GM23248 (cell line): ENCODE data around the gene ICAM5. TPM values are rescaled to one million over a fixed set of nuclear protein-coding genes. Genes with fewer than 3 reads are reported as not detected.

Source experiments
- DNase-seq: peaks from one replicate; pipeline ENCODE4 v3.0.0-alpha.2; 2015
- H2AFZ ChIP-seq: fragments of 200-600 bp; sonication (generic); 2 replicates; pipeline ENCODE4 v1.6.1; 2016; ENCODE audit warnings: antibody characterized with exemption
- H3F3A ChIP-seq: fragments of 200-600 bp; sonication (generic); 2 replicates; pipeline ENCODE4 v1.6.1; 2016; ENCODE audit warnings: mild to moderate bottlenecking, antibody characterized with exemption, mixed run types; ENCODE audit not compliant: insufficient read depth
- H3K27ac ChIP-seq: fragments of 200-600 bp; sonication (generic); 2 replicates; pipeline ENCODE4 v1.5.1; 2016; ENCODE audit warnings: mild to moderate bottlenecking
- H3K27me3 ChIP-seq: fragments of 200-600 bp; sonication (generic); replicated peaks from 2 replicates; pipeline ENCODE4 v1.6.1; 2016; ENCODE audit warnings: mild to moderate bottlenecking; ENCODE audit not compliant: insufficient read depth
- H3K36me3 ChIP-seq: fragments of 200-600 bp; sonication (generic); 2 replicates; pipeline ENCODE4 v1.6.1; 2016; ENCODE audit warnings: low read depth, mild to moderate bottlenecking
- H3K4me1 ChIP-seq: fragments of 200-600 bp; sonication (generic); 2 replicates; pipeline ENCODE4 v1.6.1; 2016; ENCODE audit warnings: mild to moderate bottlenecking; ENCODE audit not compliant: insufficient read depth
- H3K4me2 ChIP-seq: fragments of 200-600 bp; sonication (generic); one replicate; pipeline ENCODE4 v1.6.1; 2016; ENCODE audit warnings: mild to moderate bottlenecking; ENCODE audit not compliant: unreplicated experiment
- H3K4me3 ChIP-seq: fragments of 200-600 bp; sonication (generic); 2 replicates; pipeline ENCODE4 v1.5.1; 2016; ENCODE audit warnings: mild to moderate bottlenecking
- H3K79me2 ChIP-seq: fragments of 200-600 bp; sonication (generic); 2 replicates; pipeline ENCODE4 v1.6.1; 2016; ENCODE audit warnings: mild to moderate bottlenecking; ENCODE audit not compliant: insufficient read depth
- H3K9ac ChIP-seq: fragments of 200-600 bp; sonication (generic); 2 replicates; pipeline ENCODE4 v1.6.1; 2016; ENCODE audit warnings: mild to moderate bottlenecking
- H3K9me2 ChIP-seq: fragments of 200-600 bp; sonication (generic); 2 replicates; pipeline ENCODE4 v1.6.1; 2016; ENCODE audit warnings: mixed run types, mild to moderate bottlenecking, moderate library complexity; ENCODE audit not compliant: insufficient read depth
- H3K9me3 ChIP-seq: fragments of 200-600 bp; sonication (generic); one replicate; pipeline ENCODE4 v1.6.1; 2017; ENCODE audit warnings: low read depth
- H4K20me1 ChIP-seq: fragments of 200-600 bp; sonication (generic); 2 replicates; pipeline ENCODE4 v1.6.0; 2016; ENCODE audit not compliant: insufficient read depth
- EZH2 ChIP-seq: fragments of 200-600 bp; sonication (generic); IDR thresholded peaks from 2 replicates; pipeline ENCODE4 v1.6.1; 2018; ENCODE audit warnings: antibody characterized with exemption, mild to moderate bottlenecking; ENCODE audit not compliant: insufficient read depth, poor library complexity, severe bottlenecking
- EZH2phosphoT487 ChIP-seq: fragments of 200-600 bp; sonication (generic); IDR thresholded peaks from 2 replicates; pipeline ENCODE4 v1.6.1; 2018; ENCODE audit warnings: antibody characterized with exemption, moderate library complexity, mild to moderate bottlenecking, low read depth; ENCODE audit not compliant: insufficient read depth
- WGBS, 2 experiments: methylation state at CpG; one replicate each; pipeline ENCODE4 v1.1.6; 2015 to 2017; ENCODE audit warnings: low lambda C conversion rate in 2 of 2, low coverage in 1 of 2; ENCODE audit errors: missing lambda C conversion rate in 2 of 2; 5-methylcytosine and 5-hydroxymethylcytosine counted together
- in situ Hi-C: fragments of 300-500 bp; cut with MboI; formaldehyde crosslinking; loops from 2 replicates; pipeline ENCODE4 v1.15.0; 2020
- polyA plus RNA-seq: library from polyadenylated mRNA; unstranded; fragments of >200 nt; fragmentation: Nextera tagmentation; extraction: Ambion mirVana; gene quantifications from 2 replicates; pipeline ENCODE4 v1.2.1, GENCODE V29; 2016
- total RNA-seq: library from RNA; depleted of rRNA; stranded (reverse); fragments of >200 nt; shearing (Covaris generic); gene quantifications from 2 replicates; pipeline ENCODE4 v1.2.3, GENCODE V29; 2014

Gene ICAM5
- total and polyA plus RNA-seq, 2 experiments from 2014 or later: 9.8 to 48.7 TPM

DNA sequence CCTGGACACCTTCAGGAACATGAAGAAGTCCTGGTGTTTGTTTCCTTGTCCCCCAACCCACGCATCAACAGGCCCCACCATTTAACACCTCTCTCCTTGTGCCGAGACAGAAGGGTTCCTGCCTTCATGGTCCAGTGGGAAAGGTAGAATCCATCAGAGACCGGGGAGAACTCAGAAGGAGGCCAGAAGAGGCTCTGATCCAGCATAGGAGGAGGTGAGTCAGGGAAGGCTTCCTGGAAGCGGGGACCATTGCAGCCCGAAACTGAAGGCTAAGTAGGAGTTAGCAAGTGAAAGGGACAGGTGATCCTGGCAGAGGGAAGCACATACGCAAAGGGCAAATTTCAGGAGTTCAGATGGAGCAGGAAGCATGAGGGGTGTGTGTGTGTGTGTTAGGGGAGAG lies 49.2 kb downstream of the ICAM5 start:
- 70 to 71% methylated on average over 6 of the region's 6 CpGs for WGBS, 2 experiments
- Histone ChIP-seq H2AFZ (no peak overlapping the region), H3K79me2 (no peaks in the 10 kb centered on the region), H3K9me2 (no peaks in the 10 kb centered on the region), H3K27ac (no peak overlapping the region), H3K4me3 (no peak overlapping the region), H3K27me3 (no peaks in the 10 kb centered on the region), H3K4me2 (no peak overlapping the region), H3K4me1 (no peaks in the 10 kb centered on the region), H3K36me3 (no peaks in the 10 kb centered on the region), H3F3A (no peaks in the 10 kb centered on the region), H3K9me3 (no peaks in the 10 kb centered on the region), H4K20me1 (no peaks in the 10 kb centered on the region), H3K9ac (no peak overlapping the region)
- TF ChIP-seq EZH2: no peak
- TF ChIP-seq EZH2phosphoT487: no peak
- DNase-seq: no peak
- in situ Hi-C loops: no loop called here

DNA sequence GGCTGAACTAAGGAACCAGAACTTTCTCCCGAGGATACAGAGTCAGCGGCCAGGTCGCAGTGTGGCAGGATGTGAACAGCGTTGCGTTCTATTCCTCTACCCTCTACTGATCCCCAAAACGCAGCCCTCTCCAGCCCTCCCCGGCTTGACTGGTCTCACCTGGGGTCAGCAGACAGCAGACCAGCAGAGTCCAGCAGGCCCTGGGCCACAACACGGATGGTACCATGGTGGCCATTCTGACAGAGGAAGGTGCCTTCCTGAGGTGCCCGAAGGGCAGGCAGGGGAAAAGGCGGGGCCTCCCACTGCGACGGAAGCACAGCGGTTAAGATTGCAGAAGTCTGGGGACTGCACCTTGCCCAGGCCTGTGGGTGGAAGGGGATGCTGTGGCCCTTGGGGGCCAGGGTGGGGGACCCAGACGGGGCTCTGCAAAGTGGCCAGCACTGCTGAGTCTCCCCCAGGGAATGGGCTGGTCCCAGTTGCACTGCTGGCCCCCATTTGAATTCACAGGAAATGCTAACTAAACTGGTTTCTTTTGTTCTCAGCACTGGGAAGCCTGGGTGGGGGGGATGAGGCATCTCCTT lies 49.7 kb downstream of the ICAM5 start, which contains the start of gene ICAM3:
Gene ICAM3 (minus strand): TSS at position 245 of the 581 bp plus-strand sequence. CDS start 10 bp downstream, at position 235.
- Histone ChIP-seq H2AFZ (no peak within 1 kb of the TSS), H3K79me2 (no peaks in the 10 kb centered on the region), H3K9ac (no peak within 1 kb of the TSS), H3K27me3 (no peaks in the 10 kb centered on the region), H3K36me3 (no peaks in the 10 kb centered on the region), H3K9me2 (no peaks in the 10 kb centered on the region), H3F3A (no peaks in the 10 kb centered on the region), H4K20me1 (no peaks in the 10 kb centered on the region), H3K4me2 (no peak within 1 kb of the TSS), H3K9me3 (no peaks in the 10 kb centered on the region), H3K27ac (no peak within 1 kb of the TSS), H3K4me3 (no peak within 1 kb of the TSS), H3K4me1 (no peaks in the 10 kb centered on the region)
- 74 to 78% methylated on average over 12 to 14 of the region's 14 CpGs for WGBS, 2 experiments
- no peak for DNase-seq
- in situ Hi-C loops: no loop called here
- TF ChIP-seq EZH2phosphoT487 (no peak), EZH2 (no peak)

DNA sequence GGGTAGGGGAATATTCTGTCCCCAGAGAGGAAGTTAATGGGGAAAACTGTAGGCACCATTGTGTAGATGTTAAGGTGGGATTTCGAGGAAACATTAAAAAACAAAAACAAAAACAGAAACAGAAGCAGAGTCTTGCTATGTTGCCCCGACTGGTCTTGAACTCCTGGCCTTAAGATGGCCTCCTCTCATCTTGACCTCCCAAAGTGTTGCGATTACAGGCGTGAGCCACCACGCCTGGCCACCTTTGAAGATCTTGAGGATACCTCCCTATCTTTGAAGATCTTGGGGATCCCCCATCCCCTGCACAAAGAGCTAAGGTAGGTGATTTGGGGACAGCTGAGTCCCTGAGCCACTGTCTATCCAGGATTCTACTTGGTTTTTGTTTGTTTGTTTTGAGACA lies 50.2 kb downstream of the ICAM5 start:
- WGBS, 2 experiments: 86% methylated on average over 5 of the region's 5 CpGs
- Histone ChIP-seq H3K4me1 (no peaks in the 10 kb centered on the region), H3K4me3 (no peak overlapping the region), H3K27me3 (no peaks in the 10 kb centered on the region), H2AFZ (no peak overlapping the region), H4K20me1 (no peaks in the 10 kb centered on the region), H3F3A (no peaks in the 10 kb centered on the region), H3K79me2 (no peaks in the 10 kb centered on the region), H3K9me2 (no peaks in the 10 kb centered on the region), H3K9me3 (no peaks in the 10 kb centered on the region), H3K4me2 (no peak overlapping the region), H3K9ac (no peak overlapping the region), H3K36me3 (no peaks in the 10 kb centered on the region), H3K27ac (no peak overlapping the region)
- TF ChIP-seq EZH2phosphoT487 (no peak), EZH2 (no peak)
- DNase-seq: no peak
- in situ Hi-C loops: no loop called here

DNA sequence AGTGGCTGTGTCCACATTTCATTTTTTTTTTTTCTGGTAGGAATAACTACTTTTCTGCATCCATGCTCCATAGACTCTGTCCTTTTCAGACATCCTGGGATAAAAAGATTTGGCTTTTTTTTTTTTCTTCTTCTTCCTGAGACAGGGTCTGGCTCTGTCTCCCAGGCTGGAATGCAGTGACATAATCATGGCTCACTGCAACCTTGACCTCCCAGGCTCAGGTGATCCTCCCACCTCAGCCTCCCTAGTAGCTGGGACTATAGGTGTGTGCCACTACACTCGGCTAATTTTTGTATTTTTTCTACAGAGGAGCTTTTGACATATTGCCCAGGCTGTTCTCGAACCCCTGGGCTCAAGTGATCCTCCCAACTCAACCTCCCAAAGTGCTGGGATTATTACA lies 53.7 kb downstream of the ICAM5 start:
- Histone ChIP-seq H3F3A (peaks cover 4% of the 10 kb centered on the region; the same call in 1 of the 2 replicates), H3K27me3 (no peaks in the 10 kb centered on the region), H3K4me1 (peaks cover 7% of the 10 kb centered on the region; the same call in 1 of the 2 replicates), H3K9me2 (no peaks in the 10 kb centered on the region), H3K27ac (no peak overlapping the region), H2AFZ (no peak overlapping the region), H3K4me3 (no peak overlapping the region), H3K4me2 (no peak overlapping the region), H3K36me3 (no peaks in the 10 kb centered on the region), H4K20me1 (no peaks in the 10 kb centered on the region), H3K79me2 (no peaks in the 10 kb centered on the region), H3K9ac (no peak overlapping the region), H3K9me3 (no peaks in the 10 kb centered on the region)
- 68 to 82% methylated on average over 2 of the region's 2 CpGs for WGBS, 2 experiments
- in situ Hi-C loops: no loop called here
- DNase-seq: no peak
- TF ChIP-seq EZH2: no peak
- no peak for TF ChIP-seq EZH2phosphoT487
